GM12878 (cell line): Measurements from ENCODE around the gene ZNF235. TPM values are rescaled to one million over a fixed set of nuclear protein-coding genes. Genes with fewer than 3 reads are reported as not detected.

ENCODE experiments used
- ATAC-seq: fragments of 200-7000 bp; cut with Tn5 transposase; 3 replicates; pipeline ENCODE4 v1.9.1; 2020; ENCODE audit warnings: mild to moderate bottlenecking, moderate library complexity
- BruUV-seq: library from RNA; stranded (reverse); fragments of 400-500 nt; replicated peaks from 2 replicates; lab custom pipeline; 2021; lab: Mats Ljungman, UMichigan
- CTCF ChIA-PET: fragments of 300-600 bp; sonication (Branson Sonifier 250); formaldehyde crosslinking; extraction: SDS; loops from one replicate; lab custom pipeline; 2021; ENCODE audit warnings: inconsistent platforms; lab: Yijun Ruan, JAX
- POLR2A ChIA-PET: fragments of 350-600 bp; formaldehyde crosslinking; extraction: SDS; loops from one replicate; lab custom pipeline; 2021; ENCODE audit warnings: inconsistent platforms; lab: Charles Lee
- RAD21 ChIA-PET: fragments of 300-600 bp; sonication (Branson Sonifier 250); formaldehyde crosslinking; loops from one replicate; lab custom pipeline; 2023; ENCODE audit warnings: antibody characterized with exemption; ENCODE audit not compliant: unreplicated experiment; lab: Charles Lee
- SMC1A ChIA-PET: fragments of 300-600 bp; sonication (Branson Sonifier 250); formaldehyde crosslinking; loops from one replicate; lab custom pipeline; 2023; ENCODE audit not compliant: unreplicated experiment, uncharacterized antibody; lab: Charles Lee
- DNase-seq: peaks from one replicate; pipeline ENCODE4 v3.0.0-alpha.2; 2011; ENCODE audit warnings: low read depth, low spot score
- FAIRE-seq: peaks from 3 replicates; lab custom pipeline; 2011; peaks lifted over from hg19 to GRCh38; lab: Jason Lieb, UNC
- H2AFZ ChIP-seq: 2 replicates; pipeline ENCODE4 v1.6.0; 2011; ENCODE audit warnings: low read depth, low read length, control low read depth; ENCODE audit not compliant: control insufficient read depth
- H3K27ac ChIP-seq: 2 replicates; pipeline ENCODE4 v1.5.1; 2011; ENCODE audit warnings: control low read depth; ENCODE audit not compliant: control insufficient read depth, insufficient read depth
- H3K27me3 ChIP-seq, 2 experiments: replicated peaks in 1 of 2; 2 replicates each; pipeline versions ENCODE4 v1.6.0 to v1.6.1; 2011; ENCODE audit warnings: low read length in 1 of 2; ENCODE audit not compliant: control insufficient read depth in 2 of 2, insufficient read depth in 2 of 2
- H3K36me3 ChIP-seq, 2 experiments: 2 replicates each; pipeline ENCODE4 v1.5.1; 2011; ENCODE audit warnings: low read length in 1 of 2; ENCODE audit not compliant: control insufficient read depth in 2 of 2, insufficient read depth in 2 of 2
- H3K4me1 ChIP-seq: 2 replicates; pipeline ENCODE4 v1.6.1; 2011; ENCODE audit warnings: mild to moderate bottlenecking, low read length, moderate library complexity, mixed read lengths; ENCODE audit not compliant: control insufficient read depth, insufficient read depth
- H3K4me2 ChIP-seq: 2 replicates; pipeline ENCODE4 v1.6.0; 2011; ENCODE audit warnings: control low read depth; ENCODE audit not compliant: control insufficient read depth, insufficient read depth
- H3K4me3 ChIP-seq: fragments of 200-600 bp; sonication (generic); 2 replicates; pipeline ENCODE4 v1.5.1; 2016
- H3K79me2 ChIP-seq: 2 replicates; pipeline ENCODE4 v1.6.0; 2011; ENCODE audit warnings: low read length; ENCODE audit not compliant: control insufficient read depth, insufficient read depth
- H3K9ac ChIP-seq: 2 replicates; pipeline ENCODE4 v1.8.0; 2011; ENCODE audit warnings: low read length, control low read depth, mixed read lengths; ENCODE audit not compliant: control insufficient read depth, insufficient read depth
- H3K9me3 ChIP-seq: replicated peaks from 3 replicates; pipeline ENCODE4 v1.5.1; 2011; ENCODE audit warnings: mild to moderate bottlenecking, low read length; ENCODE audit not compliant: control insufficient read depth, insufficient read depth
- H4K20me1 ChIP-seq: 2 replicates; pipeline ENCODE4 v1.6.0; 2011; ENCODE audit not compliant: control insufficient read depth, insufficient read depth
- GATAD2B ChIP-seq: fragments of 450-650 bp; conservative IDR thresholded peaks from 2 replicates; pipeline ENCODE4 v1.6.1; 2017; ENCODE audit warnings: low read depth, mild to moderate bottlenecking, moderate library complexity
- JUNB ChIP-seq: IDR thresholded peaks from 2 replicates; pipeline ENCODE4 v1.6.1; 2016; ENCODE audit warnings: antibody characterized with exemption, mild to moderate bottlenecking
- PKNOX1 ChIP-seq: fragments of 450-650 bp; IDR thresholded peaks from 2 replicates; pipeline ENCODE4 v1.6.1; 2016; ENCODE audit warnings: mild to moderate bottlenecking
- WGBS: methylation state at CpG from one replicate; pipeline ENCODE4 v1.1.6; 2016; ENCODE audit warnings: low lambda C conversion rate; ENCODE audit not compliant: insufficient replicate concordance, insufficient coverage; ENCODE audit errors: missing lambda C conversion rate; 5-methylcytosine and 5-hydroxymethylcytosine counted together
- in situ Hi-C: fragments of 300-500 bp; cut with MboI; formaldehyde crosslinking; loops from 9 replicates; pipeline ENCODE4 v1.14.3; 2018; ENCODE audit warnings: mixed read lengths
- intact Hi-C: fragments of 100-400 bp; cut with micrococcal nuclease; formaldehyde crosslinking; loops from one replicate; pipeline ENCODE4 v1.14.2; 2022; ENCODE audit not compliant: unreplicated experiment
- polyA plus RNA-seq, 11 experiments: library from polyadenylated mRNA; depleted of rRNA in 4 of 11; unstranded in 6 of 11; stranded (reverse) in 5 of 11; fragments of >200 nt; fragmentation: Nextera tagmentation in 4 of 11; fragmentation: Illumina TruSeq in 1 of 11; extraction: Ambion mirVana in 4 of 11; extraction: Trizol in 1 of 11; gene quantifications; 1 replicate in 1 of 11; 2 replicates in 10 of 11; pipeline versions ENCODE4 v1.2.1 to v1.2.3, GENCODE V29; 2011 to 2016; ENCODE audit warnings: inconsistent platforms in 2 of 11, missing spikeins in 2 of 11, low read depth in 1 of 11
- total RNA-seq, 4 experiments: library from RNA; depleted of rRNA in 3 of 4; stranded (reverse); fragments of >200 nt in 3 of 4; fragmentation: Illumina TruSeq in 1 of 4; extraction: Trizol in 1 of 4; gene quantifications; 2 replicates each; pipeline versions ENCODE4 v1.2.1 to v1.2.3, GENCODE V29; 2013 to 2021

Gene ZNF235
- total and polyA plus RNA-seq, 10 of the 15 experiments (the other 5 are each of a cell fraction or from before 2014, with no cell fraction given) = 2.8 to 9.0 (median 4.8) TPM

GRCh38 chr19:44258835-44259413 lies 45.9 kb downstream of the ZNF235 start:
- TF ChIP-seq GATAD2B = no peak
- Histone ChIP-seq H3K27me3 (no peaks in the 10 kb centered on the region), H3K4me3 (0 out of 2 replicates have a peak overlapping the region, but pooled peaks have one; percentile 72), H3K79me2 (no peaks in the 10 kb centered on the region), H3K9ac (no peak overlapping the region), H3K9me3 (peaks cover 2% of the 10 kb centered on the region), H3K36me3 (no peaks in the 10 kb centered on the region), H3K27ac (no peak overlapping the region), H4K20me1 (no peaks in the 10 kb centered on the region), H3K4me1 (no peaks in the 10 kb centered on the region), H2AFZ (peak overlapping the region; percentile 7; the same call in 1 of the 2 replicates), H3K4me2 (no peak overlapping the region)
- POLR2A ChIA-PET = interaction anchor here (0.6 to 0.8 kb wide), 2 partner anchors 11 to 51 kb away, joined by 3 to 4 read pairs; no protein-coding TSS in a partner anchor
- SMC1A ChIA-PET = interaction anchor here (1.0 to 1.5 kb wide), 3 partner anchors 40 to 222 kb away, joined by 3 to 4 read pairs (median 4); no protein-coding TSS in a partner anchor
- no TSS peak for BruUV-seq
- CTCF ChIA-PET = interaction anchor here (0.6 kb wide), 1 partner anchor 188 kb away, joined by 4 read pairs; no protein-coding TSS in a partner anchor
- no peak for ATAC-seq
- intact Hi-C loops (no loop called here), in situ Hi-C loops (no loop called here)
- 78% methylated on average over 2 of the region's 2 CpGs for WGBS
- DNase-seq = no peak
- no peak for FAIRE-seq
- RAD21 ChIA-PET = interaction anchor here (1.3 kb wide), 1 partner anchor 45 kb away, joined by 3 read pairs; no protein-coding TSS in a partner anchor

GRCh38 chr19:44258136-44258535 lies 46.7 kb downstream of the ZNF235 start:
- DNase-seq (no peak), ATAC-seq (no peak)
- WGBS = 60% methylated on average over 1 of the region's 1 CpG

More at GRCh38 chr19:44258136-44258535, 46.7 kb downstream of the ZNF235 start:
- Histone ChIP-seq H3K9ac (no peak overlapping the region), H3K27ac (no peak overlapping the region), H3K79me2 (no peaks in the 10 kb centered on the region), H3K4me1 (no peaks in the 10 kb centered on the region), H3K27me3 (no peaks in the 10 kb centered on the region), H4K20me1 (no peaks in the 10 kb centered on the region), H3K9me3 (peaks cover 2% of the 10 kb centered on the region), H2AFZ (no peak overlapping the region), H3K4me3 (no peak overlapping the region), H3K36me3 (no peaks in the 10 kb centered on the region), H3K4me2 (no peak overlapping the region)
- no TSS peak for BruUV-seq
- ChIA-PET POLR2A (no interaction called here), SMC1A (no interaction called here), RAD21 (no interaction called here), CTCF (interaction anchor here (0.6 kb wide), 1 partner anchor 47 kb away, joined by 3 read pairs; no protein-coding TSS in a partner anchor)
- in situ Hi-C loops = no loop called here
- no peak for FAIRE-seq
- intact Hi-C loops = no loop called here
- TF ChIP-seq JUNB (no peak), PKNOX1 (no peak)
